Fibroblast of upper back skin (primary cell): Measurements from ENCODE around the gene UTP18.
"Not testable (repeated sequence)": the region's sequence is repeated elsewhere in the genome, so short reads cannot be mapped to it uniquely, and the experiment has no call there.

ENCODE experiments used
- DNase-seq: peaks from one replicate; pipeline ENCODE4 v3.0.0-alpha.2; 2013

Gene UTP18

GRCh38 chr17:51259564-51260236, 646 bp upstream of the UTP18 start, which contains the start of gene MBTD1:
Gene MBTD1, minus strand, starts transcription at chr17:51260049. Its CDS starts 34,888 bp downstream, at chr17:51225161.
- peak; percentile 96 for DNase-seq

GRCh38 chr17:51261024-51261963, 948 bp downstream of the UTP18 start:
- no peak for DNase-seq

- DNase-seq, result peak; percentile 20
Observed at GRCh38 chr17:51263006-51263405, 2.7 kb downstream of the UTP18 start.

GRCh38 chr17:51264466-51264865, 4.1 kb downstream of the UTP18 start:
- not testable (repeated sequence) for DNase-seq

- DNase-seq, result no peak
Observed at GRCh38 chr17:51269991-51270390, 9.6 kb downstream of the UTP18 start.

- DNase-seq, result no peak
Observed at GRCh38 chr17:51270636-51271035, 10.3 kb downstream of the UTP18 start.

GRCh38 chr17:51272812-51273211, 12.5 kb downstream of the UTP18 start:
- no peak for DNase-seq

GRCh38 chr17:51275381-51275780, 15.0 kb downstream of the UTP18 start:
- peak; percentile 78 for DNase-seq

- no peak for DNase-seq
Observed at GRCh38 chr17:51279183-51279582, 18.8 kb downstream of the UTP18 start.

- no peak for DNase-seq
Observed at GRCh38 chr17:51287412-51287811, 27.1 kb downstream of the UTP18 start.

GRCh38 chr17:51289696-51290111, 29.4 kb downstream of the UTP18 start:
- DNase-seq, result peak; percentile 5

- DNase-seq, result not testable (repeated sequence)
Observed at GRCh38 chr17:51294338-51294737, 34.0 kb downstream of the UTP18 start.

- peak; percentile 32 for DNase-seq
Observed at GRCh38 chr17:51298508-51299371, 38.4 kb downstream of the UTP18 start.

GRCh38 chr17:51299859-51300258, 39.5 kb downstream of the UTP18 start:
- no peak for DNase-seq

GRCh38 chr17:51305182-51305581, 44.8 kb downstream of the UTP18 start:
- no peak for DNase-seq

GRCh38 chr17:51312003-51312402, 51.7 kb downstream of the UTP18 start:
- DNase-seq, result not testable (repeated sequence)

- no peak for DNase-seq
Observed at GRCh38 chr17:51319186-51319585, 58.8 kb downstream of the UTP18 start.

- peak; percentile 3 for DNase-seq
Observed at GRCh38 chr17:51322390-51323029, 62.2 kb downstream of the UTP18 start.

GRCh38 chr17:51325471-51325870, 65.1 kb downstream of the UTP18 start:
- no peak for DNase-seq

GRCh38 chr17:51330861-51331503, 70.6 kb downstream of the UTP18 start:
- DNase-seq, result not testable (repeated sequence)

GRCh38 chr17:51335006-51335590, 74.8 kb downstream of the UTP18 start:
- DNase-seq, result no peak
